T-helper 1 cell treated with Interleukin-12 subunit alpha and Interleukin-12 subunit beta and Interleukin-4 antibody, amounts not matched to agents 30 ng/mL and 1 ng/mL, for 36 hours (primary cell): ENCODE data around the gene SORCS2. TPM values are rescaled to one million over a fixed set of nuclear protein-coding genes. Genes with fewer than 3 reads are reported as not detected.

Experiments
- intact Hi-C: fragments of 100-400 bp; cut with micrococcal nuclease; formaldehyde crosslinking; loops from one replicate; pipeline ENCODE4 v1.15.1; 2024
- total RNA-seq: library from RNA; stranded (reverse); gene quantifications from 2 replicates; pipeline ENCODE4 v1.2.3, GENCODE V29; 2022

The SORCS2 gene
- total RNA-seq, 1 donor from 2014 or later, result not detected

- intact Hi-C loops, result no loop called here
Measured at GRCh38 chr4:7366180-7366945, 174.0 kb downstream of the SORCS2 start.

GRCh38 chr4:7366954-7367353 is 174.6 kb downstream of the SORCS2 start:
- intact Hi-C loops, result no loop called here

DNA sequence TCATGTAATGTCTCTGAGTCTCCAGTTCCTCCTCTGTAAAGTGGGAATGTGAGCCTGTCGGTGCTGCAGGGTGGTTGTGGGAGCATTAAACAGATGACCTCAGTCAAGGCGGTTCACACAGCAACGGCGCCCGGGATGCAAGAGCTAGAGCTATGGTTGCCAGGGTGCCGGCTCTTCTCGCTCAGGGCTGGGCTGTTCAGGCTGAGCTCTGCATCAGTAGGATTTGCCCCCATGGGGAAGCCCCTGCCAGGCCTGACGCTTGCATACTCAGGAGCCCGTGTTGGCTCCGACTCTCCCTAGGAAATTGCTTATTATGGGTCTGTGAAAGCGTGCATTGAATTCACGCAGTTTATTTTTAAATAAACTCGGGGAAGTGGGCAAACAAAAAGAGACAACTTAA is 175.1 kb downstream of the SORCS2 start:
- intact Hi-C loops, result no loop called here

DNA sequence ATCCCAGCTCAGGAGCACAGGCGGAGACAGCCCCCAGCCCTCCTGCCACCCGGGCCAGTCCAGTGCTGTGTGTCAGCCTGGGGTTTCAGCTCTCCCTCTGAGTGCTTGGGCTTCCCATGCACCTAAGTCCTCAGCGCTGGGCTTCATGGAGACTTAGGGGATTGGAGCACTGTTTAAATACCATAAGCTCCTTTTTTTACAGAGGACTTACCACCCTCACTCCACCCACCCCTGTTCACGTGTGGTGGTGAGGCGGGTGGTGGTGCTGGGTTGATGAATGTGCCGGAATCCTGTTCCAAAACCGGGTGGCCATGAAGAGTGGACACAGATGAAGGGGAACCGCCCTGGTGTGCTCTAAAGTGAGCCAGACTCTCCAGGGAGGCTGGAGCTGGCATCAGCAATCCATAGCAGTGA is 175.5 kb downstream of the SORCS2 start:
- intact Hi-C loops, result no loop called here

DNA sequence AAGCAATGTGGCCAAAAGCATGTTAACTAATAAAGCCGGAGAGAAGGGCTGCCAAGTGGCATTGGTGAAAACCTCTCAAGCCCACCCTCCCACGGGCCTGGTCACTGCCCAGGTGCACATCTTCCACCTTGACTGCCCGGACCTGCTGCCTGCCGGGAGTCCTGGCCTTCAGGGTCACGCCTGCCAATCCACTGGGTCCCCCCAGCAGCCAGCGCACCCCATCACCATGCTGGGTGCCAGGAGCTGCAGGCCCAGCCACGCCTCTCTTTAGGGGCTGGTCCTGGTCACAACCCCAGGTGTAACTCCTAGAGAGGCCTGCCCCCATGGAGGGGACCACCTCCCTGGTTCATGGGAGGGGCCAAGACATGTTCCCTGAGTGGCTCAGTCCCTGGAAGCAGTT is 176.0 kb downstream of the SORCS2 start:
- intact Hi-C loops, result no loop called here

DNA sequence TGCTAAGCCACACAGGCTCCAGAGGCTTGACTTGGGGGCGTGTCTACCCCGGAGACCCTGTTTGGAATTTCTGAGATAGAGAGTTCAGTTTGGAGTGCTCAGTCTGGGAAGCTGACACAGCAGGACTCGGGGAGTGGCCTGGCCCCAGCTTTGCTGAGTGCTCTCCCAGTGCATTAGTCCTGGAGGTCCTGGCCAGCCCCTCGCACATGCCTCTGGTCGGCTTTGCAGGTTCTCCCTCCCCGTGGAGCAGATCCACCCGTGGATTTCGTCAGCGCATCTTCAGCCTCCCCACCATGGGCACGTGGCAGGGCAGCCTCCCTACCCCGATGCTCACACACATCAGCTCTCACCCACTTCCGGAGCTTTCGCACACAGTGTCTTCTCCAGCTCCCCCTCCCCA is 177.2 kb downstream of the SORCS2 start:
- intact Hi-C loops, result no loop called here

GRCh38 chr4:7370038-7370437 is 177.7 kb downstream of the SORCS2 start:
- intact Hi-C loops, result no loop called here

DNA sequence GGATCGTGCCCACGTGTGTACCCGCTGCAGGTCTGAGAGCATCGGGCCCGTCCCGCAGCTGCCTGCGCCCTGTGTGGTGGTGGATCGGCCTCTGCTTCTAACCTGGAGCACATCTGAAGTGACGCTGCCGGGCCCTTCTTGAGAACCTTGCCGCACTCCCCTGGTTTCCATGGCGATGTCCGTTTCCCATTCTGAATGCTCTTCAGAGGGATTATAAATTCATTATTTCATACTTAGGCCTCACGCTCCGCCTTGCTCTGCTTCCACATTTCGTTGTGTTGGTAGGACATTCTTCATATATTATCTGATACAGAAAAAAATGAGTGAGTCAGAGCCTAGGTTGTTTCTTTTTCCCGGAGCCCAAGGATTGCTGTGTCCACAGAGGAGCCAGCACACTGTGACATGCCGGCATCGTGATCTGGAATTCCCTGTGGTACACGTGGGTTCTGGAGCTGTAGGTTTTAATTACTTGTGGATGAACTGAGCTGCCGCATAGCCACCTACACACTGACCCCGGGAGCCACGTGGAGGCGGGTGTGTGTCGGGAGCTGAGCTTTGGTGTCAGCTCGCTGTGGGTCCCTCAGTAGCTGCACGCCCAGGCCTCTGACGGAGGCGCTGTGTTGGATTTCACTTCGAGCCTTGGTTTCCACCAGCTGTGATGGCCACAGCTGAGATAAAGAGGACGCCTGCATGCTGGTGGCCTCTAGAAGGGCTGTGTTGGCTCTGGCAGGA is 179.0 kb downstream of the SORCS2 start:
- intact Hi-C loops, result no loop called here

- intact Hi-C loops, result no loop called here
Measured at GRCh38 chr4:7372673-7373072, 180.3 kb downstream of the SORCS2 start.

GRCh38 chr4:7374571-7374970 is 182.2 kb downstream of the SORCS2 start:
- intact Hi-C loops, result no loop called here

DNA sequence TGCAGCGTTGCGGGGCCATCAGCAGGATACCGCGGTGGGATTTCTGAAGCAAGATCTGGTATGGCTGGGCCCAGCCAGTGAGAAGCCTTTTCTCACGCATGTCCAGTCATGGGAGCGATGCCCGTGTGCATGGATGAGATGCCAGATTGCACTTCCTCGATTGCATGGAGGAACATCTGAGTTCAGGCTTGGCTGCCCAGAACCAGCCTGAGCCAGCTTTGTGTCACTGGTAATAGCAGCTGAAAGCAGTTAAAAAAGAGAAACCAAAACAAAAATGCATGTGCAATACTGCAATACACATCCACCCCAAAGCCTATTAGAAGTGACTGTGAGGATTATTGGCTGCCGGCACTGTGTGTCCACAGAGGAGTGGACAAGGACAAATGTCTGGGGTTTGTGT is 183.1 kb downstream of the SORCS2 start:
- intact Hi-C loops, result no loop called here

GRCh38 chr4:7377223-7377865 is 185.0 kb downstream of the SORCS2 start:
- intact Hi-C loops, result no loop called here

DNA sequence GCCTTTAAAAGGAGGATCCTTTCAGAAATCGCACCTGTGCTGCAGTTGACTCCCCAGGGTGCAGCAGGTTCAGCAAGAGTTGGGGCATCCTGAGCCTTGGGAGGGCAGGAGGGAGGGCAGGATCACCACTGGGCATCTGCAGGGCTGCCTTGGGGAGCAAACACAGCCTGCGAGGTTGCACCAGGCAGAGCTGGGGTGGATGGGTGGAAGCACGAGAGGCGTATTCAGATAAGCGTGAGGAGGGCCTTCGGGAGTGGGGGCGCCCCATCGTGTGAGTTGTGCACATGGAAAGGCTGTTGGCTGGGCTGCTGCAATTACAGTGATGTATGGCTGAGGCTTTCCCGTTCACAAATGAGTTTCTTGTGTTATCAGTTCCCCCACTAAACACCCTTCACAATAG is 186.8 kb downstream of the SORCS2 start:
- intact Hi-C loops, result no loop called here

- intact Hi-C loops, result no loop called here
Measured at GRCh38 chr4:7379719-7380118, 187.4 kb downstream of the SORCS2 start.

DNA sequence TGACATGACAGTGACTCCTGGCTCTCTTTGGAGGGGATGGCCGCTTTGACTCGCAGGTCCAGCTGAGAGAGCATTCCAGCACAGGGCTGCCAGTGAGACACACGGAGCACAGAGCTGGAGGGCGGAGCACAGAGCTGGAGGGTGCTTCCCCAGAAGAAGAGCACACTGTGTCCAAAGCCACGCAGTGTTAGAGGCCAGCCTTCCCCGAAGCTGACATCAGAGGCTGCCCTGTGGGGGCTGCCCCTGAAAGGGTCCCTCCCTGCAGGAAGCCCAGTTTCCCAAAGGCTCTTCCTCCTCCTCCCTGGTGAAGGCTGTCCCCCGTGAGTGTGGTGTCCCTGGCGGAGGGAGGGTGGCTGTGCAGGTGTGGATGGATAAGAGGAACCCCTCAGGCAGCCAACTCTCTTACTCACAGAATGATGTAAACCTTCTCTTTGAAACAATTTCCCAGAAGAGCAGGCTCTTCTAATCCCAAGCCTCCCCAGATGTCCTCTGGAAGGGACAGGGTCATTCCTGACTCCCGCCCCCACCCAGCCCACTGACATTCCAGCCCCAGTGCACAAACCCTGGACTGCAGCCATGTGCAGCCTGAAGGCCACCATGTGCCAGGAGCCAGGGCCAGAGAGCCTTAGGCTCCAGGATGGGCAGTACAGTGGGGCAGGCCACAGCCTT is 189.0 kb downstream of the SORCS2 start:
- intact Hi-C loops, result no loop called here

GRCh38 chr4:7381890-7382633 is 189.7 kb downstream of the SORCS2 start:
- intact Hi-C loops, result no loop called here

DNA sequence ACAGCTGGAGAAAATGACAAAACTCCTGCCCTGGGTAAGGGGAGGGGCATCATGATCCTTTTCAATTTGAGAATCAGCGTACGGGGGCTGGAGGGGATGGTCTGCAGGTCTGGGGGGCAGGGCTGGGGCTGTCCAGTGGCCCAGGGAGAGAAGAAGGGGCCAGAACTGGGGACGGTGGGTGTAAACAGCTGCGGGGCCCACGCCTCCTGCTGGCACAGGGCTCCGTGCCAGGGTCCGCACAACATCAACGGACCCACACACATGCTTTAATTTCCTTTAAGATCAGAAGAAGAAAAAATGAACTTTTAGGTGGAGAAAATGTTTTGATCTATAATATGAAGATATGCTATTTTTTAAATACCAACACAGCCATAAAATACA is 190.3 kb downstream of the SORCS2 start:
- intact Hi-C loops, result no loop called here

DNA sequence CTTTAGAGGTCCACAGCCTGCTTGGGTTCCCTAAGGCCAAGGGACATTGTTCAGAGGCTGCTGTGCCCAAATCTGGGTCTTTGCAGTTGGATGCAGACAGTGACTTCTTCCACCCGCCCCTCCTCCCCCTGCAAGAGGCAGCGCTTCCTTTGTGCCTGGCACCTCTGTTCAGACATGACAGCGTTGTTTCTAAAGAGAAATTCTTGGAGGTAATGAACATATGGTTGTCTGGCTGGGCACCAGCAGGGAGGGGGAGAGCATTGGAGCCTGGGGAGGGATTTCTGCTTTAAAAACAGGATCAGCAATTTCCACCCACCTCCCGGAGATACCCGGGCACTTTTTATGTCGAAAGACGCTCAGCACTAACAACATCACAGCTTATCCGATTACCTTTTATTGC is 190.9 kb downstream of the SORCS2 start:
- intact Hi-C loops, result no loop called here

GRCh38 chr4:7384003-7384928 is 191.9 kb downstream of the SORCS2 start:
- intact Hi-C loops, result no loop called here
